ENCODE results near the gene RAB27B. TPM values are rescaled to one million over a fixed set of nuclear protein-coding genes. Genes with fewer than 3 reads are reported as not detected.

The RAB27B gene
- total and polyA plus RNA-seq, 10 of the 15 experiments (the other 5 are each of a cell fraction or from before 2014, with no cell fraction given) = under 0.01 to 0.03 TPM; not detected in 8

- TF ChIP-seq SUZ12 (IDR thresholded peaks at IDR 0.05; ENCODE audit: unreplicated experiment) (no peak), CREB1 (IDR thresholded peaks at IDR 0.05; ENCODE audit: low read depth) (no peak), NKRF (conservative IDR thresholded peaks at IDR 0.05) (no peak), CHD2 (IDR thresholded peaks at IDR 0.05; ENCODE audit: borderline replicate concordance, low read depth, low read length) (no peak)
Measured at GRCh38 chr18:54883816-54884604, 55.7 kb downstream of the RAB27B start (continued).

GRCh38 chr18:54888378-54888777, 60.1 kb downstream of the RAB27B start:
- Histone ChIP-seq H3K4me1 (ENCODE audit: control insufficient read depth, insufficient read depth, low read length) (no peaks in the 10 kb centered on the region), H3K27ac (ENCODE audit: control insufficient read depth, insufficient read depth) (no peak overlapping the region), H3K36me3 (ENCODE audit: control insufficient read depth in 2 of 2, insufficient read depth in 2 of 2, low read length in 1 of 2) (no peaks in the 10 kb centered on the region), H3K9ac (ENCODE audit: control insufficient read depth, insufficient read depth, low read length) (no peak overlapping the region), H3K79me2 (ENCODE audit: control insufficient read depth, insufficient read depth, low read length) (no peaks in the 10 kb centered on the region), H4K20me1 (ENCODE audit: control insufficient read depth, insufficient read depth) (no peaks in the 10 kb centered on the region), H3K4me2 (ENCODE audit: control insufficient read depth, insufficient read depth) (no peak overlapping the region), H3K9me3 (replicated peaks; ENCODE audit: control insufficient read depth, insufficient read depth, low read length) (no peaks in the 10 kb centered on the region), H3K27me3 (replicated peaks in 1 of 2; ENCODE audit: control insufficient read depth in 2 of 2, insufficient read depth in 2 of 2, low read length in 1 of 2) (no peaks in the 10 kb centered on the region), H3K4me3 (no peak overlapping the region), H2AFZ (ENCODE audit: control insufficient read depth, low read depth, low read length) (no peak overlapping the region)
- TF ChIP-seq E2F8 (IDR thresholded peaks at IDR 0.05; ENCODE audit: low read depth, partially characterized antibody) (no peak), RELA (IDR thresholded peaks at IDR 0.05; ENCODE audit: borderline replicate concordance, partially characterized antibody) (no peak), ASH2L (IDR thresholded peaks at IDR 0.05; ENCODE audit: borderline replicate concordance, low read depth) (no peak), TAF1 (IDR thresholded peaks at IDR 0.05; ENCODE audit: borderline replicate concordance, low read depth, low read length) (no peak), MEF2A (IDR thresholded peaks at IDR 0.05; ENCODE audit: insufficient read depth, low read depth, low read length) (no peak), SUPT20H (IDR thresholded peaks at IDR 0.05; ENCODE audit: borderline replicate concordance, control insufficient read depth, low read depth, low read length) (no peak), FOXK2 (IDR thresholded peaks at IDR 0.05) (no peak), HDAC2 (IDR thresholded peaks at IDR 0.05) (no peak), RB1 (IDR thresholded peaks at IDR 0.05; ENCODE audit: borderline replicate concordance) (no peak), ZSCAN29 (IDR thresholded peaks at IDR 0.05) (no peak), SKIL (IDR thresholded peaks at IDR 0.05; ENCODE audit: low read depth, poor library complexity, severe bottlenecking) (no peak)
- DNase-seq (ENCODE audit: low read depth, low spot score) (no peak), FAIRE-seq (no peak), ATAC-seq (no peak)
- in situ Hi-C loops (cut with MboI) = no loop called here
- ChIA-PET POLR2A (no interaction called here), CTCF (interaction anchor here (0.9 kb wide), 1 partner anchor 29 kb away, joined by 3 read pairs; no protein-coding TSS in a partner anchor), RAD21 (ENCODE audit: unreplicated experiment) (no interaction called here), SMC1A (ENCODE audit: uncharacterized antibody, unreplicated experiment) (no interaction called here)
- intact Hi-C loops (cut with micrococcal nuclease; ENCODE audit: unreplicated experiment) = no loop called here
- BruUV-seq (replicated peaks) = no TSS peak
- 0% methylated on average over 2 of the region's 2 CpGs for WGBS (ENCODE audit: insufficient coverage, insufficient replicate concordance, low lambda C conversion rate, missing lambda C conversion rate)
